ENCODE data around the gene PLXNA4.

The PLXNA4 gene

GRCh38 chr7:132351954-132352499 lies 224.2 kb downstream of the PLXNA4 start:
- no peak overlapping the region for H3K4me2 ChIP-seq (ENCODE audit: low read length)
- WGBS (ENCODE audit: extremely low coverage, insufficient coverage, insufficient read length) = no CpG with 5 or more reads among the region's 12 CpGs

GRCh38 chr7:132350741-132351140 lies 225.5 kb downstream of the PLXNA4 start:
- Histone ChIP-seq H3K23ac (ENCODE audit: low read length) (no peak overlapping the region), H2BK120ac (ENCODE audit: insufficient read depth, low read length, poor library complexity) (no peak overlapping the region), H3K79me2 (ENCODE audit: control insufficient read depth, insufficient read depth, low read length, poor library complexity) (no peaks in the 10 kb centered on the region), H3K9me3 (ENCODE audit: insufficient read depth, low read depth, low read length) (no peaks in the 10 kb centered on the region), H3K4ac (ENCODE audit: low read depth, low read length) (no peak overlapping the region), H3K27me3 (ENCODE audit: insufficient read depth, low read length) (no peaks in the 10 kb centered on the region), H3K9ac (ENCODE audit: low read length) (no peak overlapping the region), H3K4me1 (ENCODE audit: control insufficient read depth in 1 of 2, insufficient read depth in 2 of 2, low read length in 2 of 2) (no peaks in the 10 kb centered on the region), H3K36me3 (ENCODE audit: control insufficient read depth in 1 of 2, insufficient read depth in 2 of 2, low read length in 2 of 2) (no peaks in the 10 kb centered on the region), H3K4me3 (ENCODE audit: low read depth, low read length) (no peak overlapping the region), H4K91ac (ENCODE audit: low read depth, low read length) (no peak overlapping the region), H2AK5ac (ENCODE audit: low read length) (no peak overlapping the region), H3K14ac (ENCODE audit: low read length) (no peak overlapping the region), H3K4me2 (ENCODE audit: low read length) (no peak overlapping the region), H2BK5ac (ENCODE audit: low read depth, low read length, poor library complexity) (no peak overlapping the region), H3K18ac (ENCODE audit: low read length) (no peak overlapping the region), H4K8ac (ENCODE audit: low read depth, low read length) (no peak overlapping the region), H3K27ac (ENCODE audit: low read depth, low read length) (no peak overlapping the region), H2AFZ (ENCODE audit: insufficient read depth, low read length, poor library complexity) (no peak overlapping the region), H4K12ac (ENCODE audit: low read depth, low read length) (no peak overlapping the region), H3K79me1 (ENCODE audit: low read length) (no peaks in the 10 kb centered on the region), H2BK12ac (ENCODE audit: low read length) (no peak overlapping the region)
- DNase-seq = no peak

More at GRCh38 chr7:132351954-132352499, 224.2 kb downstream of the PLXNA4 start:
- Histone ChIP-seq H2BK12ac (ENCODE audit: low read length) (no peak overlapping the region), H3K79me2 (ENCODE audit: control insufficient read depth, insufficient read depth, low read length, poor library complexity) (no peaks in the 10 kb centered on the region), H3K4me1 (ENCODE audit: control insufficient read depth in 1 of 2, insufficient read depth in 2 of 2, low read length in 2 of 2) (no peaks in the 10 kb centered on the region), H3K14ac (ENCODE audit: low read length) (no peak overlapping the region), H3K79me1 (ENCODE audit: low read length) (no peaks in the 10 kb centered on the region), H2AK5ac (ENCODE audit: low read length) (no peak overlapping the region), H2AFZ (ENCODE audit: insufficient read depth, low read length, poor library complexity) (no peak overlapping the region), H4K12ac (ENCODE audit: low read depth, low read length) (no peak overlapping the region), H3K36me3 (ENCODE audit: control insufficient read depth in 1 of 2, insufficient read depth in 2 of 2, low read length in 2 of 2) (no peaks in the 10 kb centered on the region), H3K27ac (ENCODE audit: low read depth, low read length) (no peak overlapping the region), H3K27me3 (ENCODE audit: insufficient read depth, low read length) (no peaks in the 10 kb centered on the region), H2BK120ac (ENCODE audit: insufficient read depth, low read length, poor library complexity) (no peak overlapping the region), H3K9me3 (ENCODE audit: insufficient read depth, low read depth, low read length) (no peaks in the 10 kb centered on the region), H3K18ac (ENCODE audit: low read length) (no peak overlapping the region), H4K8ac (ENCODE audit: low read depth, low read length) (no peak overlapping the region), H3K9ac (ENCODE audit: low read length) (no peak overlapping the region), H4K91ac (ENCODE audit: low read depth, low read length) (no peak overlapping the region), H2BK5ac (ENCODE audit: low read depth, low read length, poor library complexity) (no peak overlapping the region), H3K23ac (ENCODE audit: low read length) (no peak overlapping the region), H3K4me3 (ENCODE audit: low read depth, low read length) (no peak overlapping the region), H3K4ac (ENCODE audit: low read depth, low read length) (no peak overlapping the region)
- DNase-seq = no peak

DNA sequence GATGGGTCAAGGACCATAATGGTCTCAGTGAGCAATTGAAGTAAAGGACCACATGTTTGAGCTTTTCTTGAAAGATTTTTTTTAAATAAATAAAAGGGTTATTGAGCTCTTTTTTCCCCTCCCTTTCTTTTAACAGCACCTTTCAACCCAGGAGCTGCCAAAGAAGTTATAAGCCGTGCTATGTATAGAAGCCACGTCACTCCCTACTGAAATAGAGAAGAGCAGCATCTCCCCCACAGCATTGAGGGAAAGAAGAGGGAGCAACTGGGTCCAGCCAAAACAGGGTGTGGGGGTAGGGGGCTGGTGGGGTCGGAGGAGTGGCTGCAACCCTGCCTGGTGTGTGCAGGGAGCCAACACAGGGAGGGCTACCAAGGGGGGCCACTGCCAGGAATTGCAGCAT lies 227.2 kb downstream of the PLXNA4 start:
- Histone ChIP-seq H4K8ac (ENCODE audit: low read depth, low read length) (no peak overlapping the region), H2BK12ac (ENCODE audit: low read length) (no peak overlapping the region), H4K12ac (ENCODE audit: low read depth, low read length) (no peak overlapping the region), H3K79me2 (ENCODE audit: control insufficient read depth, insufficient read depth, low read length, poor library complexity) (no peaks in the 10 kb centered on the region), H4K91ac (ENCODE audit: low read depth, low read length) (no peak overlapping the region), H2BK120ac (ENCODE audit: insufficient read depth, low read length, poor library complexity) (no peak overlapping the region), H3K79me1 (ENCODE audit: low read length) (no peaks in the 10 kb centered on the region), H3K27ac (ENCODE audit: low read depth, low read length) (no peak overlapping the region), H3K18ac (ENCODE audit: low read length) (no peak overlapping the region), H3K4me2 (ENCODE audit: low read length) (no peak overlapping the region), H3K4me1 (ENCODE audit: control insufficient read depth in 1 of 2, insufficient read depth in 2 of 2, low read length in 2 of 2) (no peaks in the 10 kb centered on the region), H3K9me3 (ENCODE audit: insufficient read depth, low read depth, low read length) (no peaks in the 10 kb centered on the region), H2AK5ac (ENCODE audit: low read length) (no peak overlapping the region), H2AFZ (ENCODE audit: insufficient read depth, low read length, poor library complexity) (no peak overlapping the region), H3K27me3 (ENCODE audit: insufficient read depth, low read length) (no peaks in the 10 kb centered on the region), H3K4me3 (ENCODE audit: low read depth, low read length) (no peak overlapping the region), H3K14ac (ENCODE audit: low read length) (no peak overlapping the region), H3K4ac (ENCODE audit: low read depth, low read length) (no peak overlapping the region), H2BK5ac (ENCODE audit: low read depth, low read length, poor library complexity) (no peak overlapping the region), H3K36me3 (ENCODE audit: control insufficient read depth in 1 of 2, insufficient read depth in 2 of 2, low read length in 2 of 2) (no peaks in the 10 kb centered on the region), H3K9ac (ENCODE audit: low read length) (no peak overlapping the region), H3K23ac (ENCODE audit: low read length) (no peak overlapping the region)
- WGBS (ENCODE audit: extremely low coverage, insufficient coverage, insufficient read length) = no CpG with 5 or more reads among the region's 3 CpGs
- no peak for DNase-seq

DNA sequence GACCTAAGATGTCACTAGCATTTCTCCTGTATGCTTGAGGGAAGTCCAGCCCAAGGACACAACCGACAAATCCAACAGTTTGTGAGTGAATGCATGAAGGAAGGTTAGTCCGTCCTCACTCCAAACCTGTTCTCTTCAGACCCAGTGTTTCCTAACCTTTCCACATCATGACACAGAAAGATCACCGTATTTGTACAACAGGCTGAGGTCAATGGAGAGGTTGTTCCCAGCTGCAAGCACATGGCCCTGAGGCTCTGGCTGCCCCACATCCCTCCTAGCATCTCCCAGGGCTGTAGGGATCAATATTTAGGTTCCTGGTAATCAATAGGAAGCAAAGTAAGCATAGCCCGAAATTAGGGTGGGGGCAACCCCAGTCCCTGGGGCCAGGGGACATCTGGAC lies 227.9 kb downstream of the PLXNA4 start:
- Histone ChIP-seq H3K27me3 (ENCODE audit: insufficient read depth, low read length) (no peaks in the 10 kb centered on the region), H3K9ac (ENCODE audit: low read length) (no peak overlapping the region), H3K9me3 (ENCODE audit: insufficient read depth, low read depth, low read length) (no peaks in the 10 kb centered on the region), H3K4me2 (ENCODE audit: low read length) (no peak overlapping the region), H3K23ac (ENCODE audit: low read length) (no peak overlapping the region), H3K79me1 (ENCODE audit: low read length) (no peaks in the 10 kb centered on the region), H3K27ac (ENCODE audit: low read depth, low read length) (no peak overlapping the region), H2BK12ac (ENCODE audit: low read length) (no peak overlapping the region), H3K36me3 (ENCODE audit: control insufficient read depth in 1 of 2, insufficient read depth in 2 of 2, low read length in 2 of 2) (no peaks in the 10 kb centered on the region), H3K18ac (ENCODE audit: low read length) (no peak overlapping the region), H3K4ac (ENCODE audit: low read depth, low read length) (no peak overlapping the region), H4K8ac (ENCODE audit: low read depth, low read length) (no peak overlapping the region), H4K12ac (ENCODE audit: low read depth, low read length) (no peak overlapping the region), H2AFZ (ENCODE audit: insufficient read depth, low read length, poor library complexity) (no peak overlapping the region), H2BK5ac (ENCODE audit: low read depth, low read length, poor library complexity) (no peak overlapping the region), H3K79me2 (ENCODE audit: control insufficient read depth, insufficient read depth, low read length, poor library complexity) (no peaks in the 10 kb centered on the region), H4K91ac (ENCODE audit: low read depth, low read length) (no peak overlapping the region), H2BK120ac (ENCODE audit: insufficient read depth, low read length, poor library complexity) (no peak overlapping the region), H3K4me1 (ENCODE audit: control insufficient read depth in 1 of 2, insufficient read depth in 2 of 2, low read length in 2 of 2) (no peaks in the 10 kb centered on the region), H2AK5ac (ENCODE audit: low read length) (no peak overlapping the region), H3K4me3 (ENCODE audit: low read depth, low read length) (no peak overlapping the region), H3K14ac (ENCODE audit: low read length) (no peak overlapping the region)
- no CpG with 5 or more reads among the region's 4 CpGs for WGBS (ENCODE audit: extremely low coverage, insufficient coverage, insufficient read length)
- DNase-seq = no peak

Measured in trophoblast cell (in vitro differentiated cells and primary cell).